ENCODE results near the gene STRA6.

GRCh38 chr15:74176262-74177214 lies 26.0 kb downstream of the STRA6 start:
- TF ChIP-seq POLR2A (IDR thresholded peaks at IDR 0.05; ENCODE audit: low read length) (no peak), GATA1 (IDR thresholded peaks at IDR 0.05; ENCODE audit: low read depth, low read length) (no peak)

Measured in erythroblast (primary cell).